H9 (cell line): ENCODE measurements around the gene CDH8. TPM values are rescaled to one million over a fixed set of nuclear protein-coding genes. Genes with fewer than 3 reads are reported as not detected.

ENCODE experiments used
- DNase-seq: peaks from one replicate; pipeline ENCODE4 v3.0.0-alpha.2; 2017
- H2AFZ ChIP-seq: one replicate; pipeline ENCODE4 v1.6.1; 2013; ENCODE audit warnings: mild to moderate bottlenecking, low read length, control low read depth, moderate library complexity
- H2AK5ac ChIP-seq: 2 replicates; pipeline ENCODE4 v1.6.1; 2013; ENCODE audit warnings: low read length, control low read depth, mixed read lengths; ENCODE audit not compliant: insufficient read length
- H2BK120ac ChIP-seq: one replicate; pipeline ENCODE4 v1.6.1; 2013; ENCODE audit warnings: low read depth, mild to moderate bottlenecking, low read length, control low read depth, inconsistent platforms; ENCODE audit not compliant: poor library complexity, severe bottlenecking
- H2BK12ac ChIP-seq: 2 replicates; pipeline ENCODE4 v1.6.1; 2013; ENCODE audit warnings: low read length, control low read depth, mixed read lengths, low read depth; ENCODE audit not compliant: insufficient read length
- H2BK15ac ChIP-seq: 2 replicates; pipeline ENCODE4 v1.6.1; 2013; ENCODE audit warnings: low read depth, low read length, control low read depth
- H2BK20ac ChIP-seq: one replicate; pipeline ENCODE4 v1.6.1; 2013; ENCODE audit warnings: low read depth, mild to moderate bottlenecking, low read length, control low read depth, inconsistent platforms; ENCODE audit not compliant: poor library complexity, severe bottlenecking
- H2BK5ac ChIP-seq: 2 replicates; pipeline ENCODE4 v1.6.1; 2013; ENCODE audit warnings: low read length, control low read depth, mixed read lengths; ENCODE audit not compliant: insufficient read length
- H3K14ac ChIP-seq: 2 replicates; pipeline ENCODE4 v1.6.1; 2013; ENCODE audit warnings: low read length, control low read depth; ENCODE audit not compliant: insufficient read depth
- H3K18ac ChIP-seq: 2 replicates; pipeline ENCODE4 v1.6.1; 2013; ENCODE audit warnings: low read depth, mild to moderate bottlenecking, mixed read lengths, low read length, control low read depth; ENCODE audit not compliant: insufficient read length
- H3K23ac ChIP-seq: 2 replicates; pipeline ENCODE4 v1.6.1; 2013; ENCODE audit warnings: low read length, control low read depth, mixed read lengths, low read depth; ENCODE audit not compliant: insufficient read length
- H3K23me2 ChIP-seq: 2 replicates; pipeline ENCODE4 v1.6.1; 2013; ENCODE audit warnings: low read depth, mild to moderate bottlenecking, mixed read lengths, low read length, control low read depth; ENCODE audit not compliant: insufficient read length, poor library complexity, severe bottlenecking
- H3K27ac ChIP-seq: 2 replicates; pipeline ENCODE4 v1.5.1; 2013; ENCODE audit warnings: low read length, control low read depth, mixed read lengths, low read depth; ENCODE audit not compliant: insufficient read length
- H3K27me3 ChIP-seq: 2 replicates; pipeline ENCODE4 v1.6.1; 2013; ENCODE audit warnings: low read length, control low read depth, inconsistent platforms; ENCODE audit not compliant: insufficient read depth
- H3K4ac ChIP-seq: 2 replicates; pipeline ENCODE4 v1.6.1; 2013; ENCODE audit warnings: low read depth, mild to moderate bottlenecking, control low read depth, inconsistent platforms, low read length, moderate library complexity
- H3K4me1 ChIP-seq: 2 replicates; pipeline ENCODE4 v1.6.1; 2013; ENCODE audit warnings: low read length, control low read depth, inconsistent platforms; ENCODE audit not compliant: insufficient read depth
- H3K4me2 ChIP-seq: 2 replicates; pipeline ENCODE4 v1.6.1; 2013; ENCODE audit warnings: low read length, control low read depth, mixed read lengths; ENCODE audit not compliant: insufficient read length, insufficient read depth
- H3K56ac ChIP-seq: 2 replicates; pipeline ENCODE4 v1.6.1; 2013; ENCODE audit warnings: low read depth, mild to moderate bottlenecking, mixed read lengths, low read length, control low read depth; ENCODE audit not compliant: insufficient read length
- H3K79me1 ChIP-seq: 2 replicates; pipeline ENCODE4 v1.6.1; 2013; ENCODE audit warnings: low read depth, mild to moderate bottlenecking, moderate library complexity, low read length, control low read depth, inconsistent platforms; ENCODE audit not compliant: insufficient read depth, poor library complexity, severe bottlenecking
- H3K79me2 ChIP-seq: 2 replicates; pipeline ENCODE4 v1.6.1; 2013; ENCODE audit warnings: low read length, control low read depth, inconsistent platforms; ENCODE audit not compliant: insufficient read depth
- H3K9ac ChIP-seq: 2 replicates; pipeline ENCODE4 v1.6.1; 2013; ENCODE audit warnings: low read length, control low read depth, mixed read lengths; ENCODE audit not compliant: insufficient read length; ENCODE audit errors: extremely low read depth
- H3K9me3 ChIP-seq: one replicate; pipeline ENCODE4 v1.6.1; 2013; ENCODE audit warnings: low read depth, low read length, inconsistent platforms; ENCODE audit not compliant: control insufficient read depth
- H3T11ph ChIP-seq: one replicate; pipeline ENCODE4 v1.6.1; 2013; ENCODE audit warnings: mild to moderate bottlenecking, low read length, control low read depth, inconsistent platforms
- H4K20me1 ChIP-seq: one replicate; pipeline ENCODE4 v1.6.1; 2013; ENCODE audit not compliant: control insufficient read depth, insufficient read length, insufficient read depth
- H4K5ac ChIP-seq: 2 replicates; pipeline ENCODE4 v1.6.1; 2013; ENCODE audit warnings: low read depth, mild to moderate bottlenecking, mixed read lengths, low read length, control low read depth; ENCODE audit not compliant: insufficient read length
- H4K8ac ChIP-seq: replicated peaks from 2 replicates; pipeline ENCODE4 v1.6.1; 2013; ENCODE audit warnings: low read length, control low read depth, mixed read lengths, low read depth; ENCODE audit not compliant: insufficient read length
- H4K91ac ChIP-seq: 2 replicates; pipeline ENCODE4 v1.6.1; 2013; ENCODE audit warnings: low read depth, mild to moderate bottlenecking, moderate library complexity, mixed read lengths, low read length, control low read depth; ENCODE audit not compliant: insufficient read length
- H3K27ac Mint-ChIP-seq, 3 experiments: 2 replicates in 2 of 3; 3 replicates in 1 of 3; pipeline ENCODE4 v1.8.0; 2020 to 2021; ENCODE audit warnings: mixed read lengths in 3 of 3, mild to moderate bottlenecking in 1 of 3, moderate library complexity in 1 of 3
- H3K27me3 Mint-ChIP-seq: 2 replicates; pipeline ENCODE4 v1.8.0; 2021; ENCODE audit warnings: low read depth, mild to moderate bottlenecking, moderate library complexity, mixed read lengths
- H3K36me3 Mint-ChIP-seq, 3 experiments: 2 replicates in 2 of 3; 3 replicates in 1 of 3; pipeline ENCODE4 v1.8.0; 2020 to 2021; ENCODE audit warnings: low read depth in 3 of 3, mixed read lengths in 3 of 3; ENCODE audit not compliant: insufficient read depth in 1 of 3
- H3K4me1 Mint-ChIP-seq, 2 experiments: 2 replicates each; pipeline ENCODE4 v1.8.0; 2020; ENCODE audit warnings: mixed read lengths in 2 of 2
- H3K4me3 Mint-ChIP-seq, 2 experiments: 2 replicates in 1 of 2; 3 replicates in 1 of 2; pipeline ENCODE4 v1.8.0; 2020 to 2021; ENCODE audit warnings: mild to moderate bottlenecking in 2 of 2, mixed read lengths in 2 of 2, moderate library complexity in 1 of 2
- H3K9me3 Mint-ChIP-seq, 2 experiments: 2 replicates in 1 of 2; 3 replicates in 1 of 2; pipeline ENCODE4 v1.8.0; 2020; ENCODE audit warnings: mild to moderate bottlenecking in 2 of 2, mixed read lengths in 2 of 2, moderate library complexity in 1 of 2
- CTCF ChIP-seq: fragments of 200-600 bp; sonication (generic); conservative IDR thresholded peaks from 3 replicates; pipeline ENCODE4 v1.8.0; 2021; ENCODE audit warnings: antibody characterized with exemption, mild to moderate bottlenecking
- WGBS: extraction: QIAGEN DNeasy Blood & Tissue Kit; methylation state at CpG from one replicate; pipeline ENCODE4 v1.1.7; 2013; ENCODE audit warnings: missing lambda C conversion rate, low lambda C conversion rate, mixed read lengths; ENCODE audit not compliant: insufficient read length; ENCODE audit errors: extremely low coverage; 5-methylcytosine and 5-hydroxymethylcytosine counted together
- total RNA-seq: library from RNA; stranded (reverse); gene quantifications from 2 replicates; pipeline ENCODE4 v1.2.1, GENCODE V29; 2021

CDH8 gene
- total RNA-seq, 1 experiment from 2014 or later, result 12.0 TPM

DNA sequence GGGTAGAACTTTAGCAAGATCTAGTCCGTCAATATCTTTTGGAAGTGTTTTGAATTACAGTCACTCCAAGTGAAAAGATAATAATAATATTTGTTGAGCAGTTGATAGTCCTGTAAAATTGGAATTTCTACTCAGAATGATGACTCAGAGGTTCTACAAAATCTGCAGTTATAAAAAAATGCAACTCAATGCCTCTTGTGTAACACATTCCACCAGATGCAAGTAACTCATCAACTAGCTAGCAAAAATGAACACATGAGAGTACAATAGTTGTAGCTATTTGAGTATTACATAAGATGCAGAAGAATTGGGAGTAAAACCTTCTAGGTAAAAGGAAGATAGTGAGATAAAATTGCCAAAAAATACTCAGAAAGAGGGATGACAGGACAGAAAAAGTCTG, 177.2 kb downstream of the CDH8 start:
- Histone ChIP-seq H3K56ac (no peak overlapping the region), H3K27me3 (no peaks in the 10 kb centered on the region), H2BK15ac (no peak overlapping the region), H4K91ac (no peak overlapping the region), H2BK20ac (no peak overlapping the region), H3K79me2 (no peaks in the 10 kb centered on the region), H3K4me1 (peaks cover 6% of the 10 kb centered on the region), H3K23ac (no peak overlapping the region), H3K79me1 (no peaks in the 10 kb centered on the region), H2AFZ (no peak overlapping the region), H3K4me2 (no peak overlapping the region), H2BK5ac (no peak overlapping the region), H4K20me1 (no peaks in the 10 kb centered on the region), H3K4ac (no peak overlapping the region), H3K9ac (no peak overlapping the region), H3K14ac (no peak overlapping the region), H2BK12ac (no peak overlapping the region), H4K8ac (no peak overlapping the region), H2BK120ac (no peak overlapping the region), H3K27ac (no peak overlapping the region), H3K18ac (no peak overlapping the region), H4K5ac (no peak overlapping the region), H2AK5ac (no peak overlapping the region), H3T11ph (no peak overlapping the region), H3K23me2 (no peaks in the 10 kb centered on the region), H3K9me3 (no peaks in the 10 kb centered on the region)
- no peaks in the 10 kb centered on the region for H3K27me3 Mint-ChIP-seq
- no peak overlapping the region; a peak in 1 of 7 replicates for H3K27ac Mint-ChIP-seq
- peaks cover 9% of the 10 kb centered on the region in 2 experiments; a peak in 4 of 5 replicates for H3K9me3 Mint-ChIP-seq
- peaks cover 44 to 57% of the 10 kb centered on the region in 2 experiments for H3K4me1 Mint-ChIP-seq
- no peak for DNase-seq
- no peak overlapping the region for H3K4me3 Mint-ChIP-seq
- TF ChIP-seq CTCF, result no peak
- WGBS, result no CpG with 5 or more reads among the region's 1 CpG
- peaks cover 3 to 13% (median 8%) of the 10 kb centered on the region in 3 experiments; a peak in 6 of 7 replicates for H3K36me3 Mint-ChIP-seq
